Testis (tissue), 2 donors: Measurements from ENCODE around the gene L3MBTL3.
"Not testable (repeated sequence)": the region's sequence is repeated elsewhere in the genome, so short reads cannot be mapped to it uniquely, and the experiment has no call there.

Experiments used
- POLR2A ChIP-seq: fragments of 450-650 bp; IDR thresholded peaks from one replicate; pipeline ENCODE4 v1.6.1; 2017; ENCODE audit warnings: antibody characterized with exemption, mild to moderate bottlenecking, moderate library complexity
- TF ChIP-seq, protein P1 (sequence below), 3 experiments: fragments of 450-650 bp in 2 of 3; fragments of 200-600 bp in 1 of 3; sonication (generic) in 1 of 3; IDR thresholded peaks; one replicate each; pipeline ENCODE4 v1.5.1; 2016 to 2019; ENCODE audit warnings: antibody characterized with exemption in 3 of 3, mild to moderate bottlenecking in 2 of 3, moderate library complexity in 1 of 3

DNA sequence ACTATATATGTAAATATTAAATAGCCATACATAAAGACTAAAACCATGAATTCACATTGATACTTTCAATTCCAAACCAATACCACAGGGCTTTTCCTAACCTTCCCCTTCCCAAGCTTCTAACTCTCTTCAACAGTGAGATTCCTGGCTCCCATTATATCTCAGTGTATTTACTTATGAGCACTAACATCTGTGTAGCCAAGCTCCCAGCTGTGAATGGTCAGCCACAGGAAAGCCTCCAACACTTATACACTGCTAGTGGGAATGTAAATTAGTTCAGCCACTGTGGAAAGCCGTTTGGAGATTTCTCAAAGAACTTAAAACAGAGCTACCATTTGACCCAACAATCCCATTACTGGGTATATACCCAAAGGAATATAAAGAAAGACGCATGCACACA, 130.6 kb downstream of the L3MBTL3 start:
- TF ChIP-seq, protein P1, sequence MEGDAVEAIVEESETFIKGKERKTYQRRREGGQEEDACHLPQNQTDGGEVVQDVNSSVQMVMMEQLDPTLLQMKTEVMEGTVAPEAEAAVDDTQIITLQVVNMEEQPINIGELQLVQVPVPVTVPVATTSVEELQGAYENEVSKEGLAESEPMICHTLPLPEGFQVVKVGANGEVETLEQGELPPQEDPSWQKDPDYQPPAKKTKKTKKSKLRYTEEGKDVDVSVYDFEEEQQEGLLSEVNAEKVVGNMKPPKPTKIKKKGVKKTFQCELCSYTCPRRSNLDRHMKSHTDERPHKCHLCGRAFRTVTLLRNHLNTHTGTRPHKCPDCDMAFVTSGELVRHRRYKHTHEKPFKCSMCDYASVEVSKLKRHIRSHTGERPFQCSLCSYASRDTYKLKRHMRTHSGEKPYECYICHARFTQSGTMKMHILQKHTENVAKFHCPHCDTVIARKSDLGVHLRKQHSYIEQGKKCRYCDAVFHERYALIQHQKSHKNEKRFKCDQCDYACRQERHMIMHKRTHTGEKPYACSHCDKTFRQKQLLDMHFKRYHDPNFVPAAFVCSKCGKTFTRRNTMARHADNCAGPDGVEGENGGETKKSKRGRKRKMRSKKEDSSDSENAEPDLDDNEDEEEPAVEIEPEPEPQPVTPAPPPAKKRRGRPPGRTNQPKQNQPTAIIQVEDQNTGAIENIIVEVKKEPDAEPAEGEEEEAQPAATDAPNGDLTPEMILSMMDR (IDR thresholded peaks at IDR 0.05): not testable (repeated sequence)
- not testable (repeated sequence) for TF ChIP-seq POLR2A
